Measurements from ENCODE around the gene DTX3L.

DNA sequence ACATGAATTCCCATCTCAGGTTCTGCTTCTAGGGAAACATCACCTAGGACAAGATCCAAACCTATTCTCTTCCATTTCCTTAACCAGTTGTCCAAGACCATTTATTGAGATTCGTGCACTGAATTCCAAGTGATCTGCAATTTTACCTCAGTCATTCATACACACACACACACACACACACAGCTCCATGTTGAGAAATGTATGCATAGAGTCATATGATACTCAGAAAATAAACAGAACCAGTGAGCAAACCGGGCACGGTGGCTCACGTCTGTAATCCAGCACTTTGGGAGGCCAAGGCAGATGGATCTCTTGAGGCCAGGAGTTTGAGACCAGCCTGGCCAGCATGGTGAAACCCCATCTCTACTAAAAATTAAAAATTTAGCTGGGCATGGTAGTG lies 43.3 kb upstream of the DTX3L start:
- TF ChIP-seq, protein P1, sequence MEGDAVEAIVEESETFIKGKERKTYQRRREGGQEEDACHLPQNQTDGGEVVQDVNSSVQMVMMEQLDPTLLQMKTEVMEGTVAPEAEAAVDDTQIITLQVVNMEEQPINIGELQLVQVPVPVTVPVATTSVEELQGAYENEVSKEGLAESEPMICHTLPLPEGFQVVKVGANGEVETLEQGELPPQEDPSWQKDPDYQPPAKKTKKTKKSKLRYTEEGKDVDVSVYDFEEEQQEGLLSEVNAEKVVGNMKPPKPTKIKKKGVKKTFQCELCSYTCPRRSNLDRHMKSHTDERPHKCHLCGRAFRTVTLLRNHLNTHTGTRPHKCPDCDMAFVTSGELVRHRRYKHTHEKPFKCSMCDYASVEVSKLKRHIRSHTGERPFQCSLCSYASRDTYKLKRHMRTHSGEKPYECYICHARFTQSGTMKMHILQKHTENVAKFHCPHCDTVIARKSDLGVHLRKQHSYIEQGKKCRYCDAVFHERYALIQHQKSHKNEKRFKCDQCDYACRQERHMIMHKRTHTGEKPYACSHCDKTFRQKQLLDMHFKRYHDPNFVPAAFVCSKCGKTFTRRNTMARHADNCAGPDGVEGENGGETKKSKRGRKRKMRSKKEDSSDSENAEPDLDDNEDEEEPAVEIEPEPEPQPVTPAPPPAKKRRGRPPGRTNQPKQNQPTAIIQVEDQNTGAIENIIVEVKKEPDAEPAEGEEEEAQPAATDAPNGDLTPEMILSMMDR (conservative IDR thresholded peaks at IDR 0.05; ENCODE audit: low read depth in 2 of 2), result no peak
- TF ChIP-seq JUNB (IDR thresholded peaks at IDR 0.05; ENCODE audit: unreplicated experiment) (no peak), EZH2phosphoT487 (IDR thresholded peaks at IDR 0.05; ENCODE audit: unreplicated experiment) (no peak), POLR2AphosphoS5 (IDR thresholded peaks at IDR 0.05; ENCODE audit: low read depth) (no peak)
